PC-3 (cell line): ENCODE measurements around the gene ADGRE1. TPM values are rescaled to one million over a fixed set of nuclear protein-coding genes. Genes with fewer than 3 reads are reported as not detected.

Experiments used
- ATAC-seq: fragments of 200-7000 bp; cut with Tn5 transposase; 2 replicates; pipeline ENCODE4 v1.9.1; 2020; ENCODE audit warnings: mild to moderate bottlenecking, moderate library complexity
- BruUV-seq: library from RNA; stranded (reverse); fragments of 400-500 nt; replicated peaks from 2 replicates; lab custom pipeline; 2021; lab: Mats Ljungman, UMichigan
- CTCF ChIA-PET: fragments of 300-600 bp; sonication (Branson Sonifier 250); formaldehyde crosslinking; loops from one replicate; lab custom pipeline; 2022; ENCODE audit warnings: antibody characterized with exemption; lab: Charles Lee
- POLR2A ChIA-PET: fragments of 300-600 bp; sonication (Branson Sonifier 250); formaldehyde crosslinking; loops from one replicate; lab custom pipeline; 2022; ENCODE audit warnings: antibody characterized with exemption; ENCODE audit not compliant: unreplicated experiment; lab: Charles Lee
- DNase-seq: peaks from one replicate; pipeline ENCODE4 v3.0.0-alpha.2; 2015
- H2AFZ ChIP-seq: fragments of 300-600 bp; sonication (generic); 2 replicates; pipeline ENCODE4 v1.6.0; 2016; ENCODE audit warnings: antibody characterized with exemption, low read length
- H3F3A ChIP-seq: fragments of 300-600 bp; sonication (generic); one replicate; pipeline ENCODE4 v1.6.0; 2017; ENCODE audit warnings: antibody characterized with exemption, low read length, control low read depth, mild to moderate bottlenecking; ENCODE audit not compliant: unreplicated experiment
- H3K27ac ChIP-seq: fragments of 300-600 bp; sonication (generic); 2 replicates; pipeline ENCODE4 v1.5.1; 2016; ENCODE audit warnings: mild to moderate bottlenecking, low read length
- H3K27me3 ChIP-seq: fragments of 300-600 bp; sonication (generic); 2 replicates; pipeline ENCODE4 v1.6.1; 2016; ENCODE audit warnings: low read length, mixed read lengths
- H3K36me3 ChIP-seq: fragments of 300-600 bp; sonication (generic); 2 replicates; pipeline ENCODE4 v1.6.1; 2016; ENCODE audit warnings: low read depth, mixed run types, low read length, mixed read lengths
- H3K4me1 ChIP-seq: fragments of 300-600 bp; sonication (generic); 2 replicates; pipeline ENCODE4 v1.5.1; 2016; ENCODE audit warnings: low read length; ENCODE audit not compliant: insufficient read depth
- H3K4me2 ChIP-seq: fragments of 300-600 bp; sonication (generic); 2 replicates; pipeline ENCODE4 v1.6.0; 2016; ENCODE audit warnings: low read length
- H3K4me3 ChIP-seq: fragments of 300-600 bp; sonication (generic); 2 replicates; pipeline ENCODE4 v1.5.1; 2016; ENCODE audit warnings: mild to moderate bottlenecking, low read length, mixed read lengths
- H3K79me2 ChIP-seq: fragments of 300-600 bp; sonication (generic); 2 replicates; pipeline ENCODE4 v1.6.1; 2017; ENCODE audit warnings: low read length, mixed read lengths
- H3K9ac ChIP-seq: fragments of 300-600 bp; sonication (generic); 2 replicates; pipeline ENCODE4 v1.6.0; 2016; ENCODE audit warnings: mild to moderate bottlenecking, low read length
- H3K9me2 ChIP-seq: fragments of 300-600 bp; sonication (generic); replicated peaks from 2 replicates; pipeline ENCODE4 v1.6.1; 2016; ENCODE audit warnings: mixed run types, low read length, mixed read lengths
- H3K9me3 ChIP-seq: fragments of 300-600 bp; sonication (generic); 2 replicates; pipeline ENCODE4 v1.6.1; 2016; ENCODE audit warnings: low read length, mixed read lengths
- H4K20me1 ChIP-seq: fragments of 300-600 bp; sonication (generic); 2 replicates; pipeline ENCODE4 v1.6.1; 2016; ENCODE audit warnings: low read length, mixed read lengths
- EZH2 ChIP-seq: fragments of 300-600 bp; sonication (generic); IDR thresholded peaks from one replicate; pipeline ENCODE4 v1.6.1; 2017; ENCODE audit warnings: antibody characterized with exemption, mild to moderate bottlenecking, low read length; ENCODE audit not compliant: unreplicated experiment
- EZH2phosphoT487 ChIP-seq: fragments of 300-600 bp; sonication (generic); IDR thresholded peaks from 2 replicates; pipeline ENCODE4 v1.6.1; 2018; ENCODE audit warnings: mild to moderate bottlenecking, antibody characterized with exemption, low read length, borderline replicate concordance
- intact Hi-C: fragments of 100-400 bp; cut with micrococcal nuclease; formaldehyde crosslinking; loops from 2 replicates; pipeline ENCODE4 v1.9.0; 2023
- total RNA-seq: library from RNA; depleted of rRNA; stranded (reverse); fragments of >200 nt; gene quantifications from 2 replicates; pipeline ENCODE4 v1.2.3, GENCODE V29; 2014
- TF ChIP-seq, protein P1 (sequence below): fragments of 300-600 bp; sonication (generic); conservative IDR thresholded peaks from 2 replicates; pipeline ENCODE4 v1.5.1; 2017; ENCODE audit warnings: antibody characterized with exemption, low read depth, mild to moderate bottlenecking, low read length

The ADGRE1 gene
- total RNA-seq, 1 experiment from 2014 or later, result not detected

DNA sequence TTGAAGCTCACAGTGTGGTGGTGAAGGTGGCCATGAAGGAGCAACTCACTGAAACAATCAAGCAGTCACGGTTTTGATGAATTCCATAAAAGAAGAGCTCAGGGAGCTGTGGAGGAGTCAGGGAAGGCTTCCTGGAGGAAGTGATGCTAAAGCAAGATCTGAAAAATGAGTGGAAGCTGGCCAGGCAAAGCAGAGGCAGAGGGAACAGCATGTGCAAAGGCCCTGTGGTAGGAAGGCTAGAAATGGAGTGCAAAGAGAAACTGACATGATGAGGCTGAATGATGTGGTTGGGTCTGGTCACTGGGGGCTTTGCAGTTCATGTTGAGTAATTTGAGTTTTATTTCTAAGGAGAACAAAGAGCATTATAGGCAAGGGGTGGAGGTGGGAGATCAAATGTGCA, 6.9 kb downstream of the ADGRE1 start:
- Histone ChIP-seq H3K79me2 (no peaks in the 10 kb centered on the region), H3K4me3 (no peak overlapping the region), H3K27me3 (peaks cover 54% of the 10 kb centered on the region), H3K4me1 (no peaks in the 10 kb centered on the region), H3K36me3 (no peaks in the 10 kb centered on the region), H4K20me1 (no peaks in the 10 kb centered on the region), H3K27ac (no peak overlapping the region), H3K9me3 (no peaks in the 10 kb centered on the region), H2AFZ (no peak overlapping the region), H3K9me2 (no peaks in the 10 kb centered on the region), H3F3A (no peaks in the 10 kb centered on the region), H3K9ac (no peak overlapping the region), H3K4me2 (no peak overlapping the region)
- ATAC-seq, result no peak
- no TSS peak for BruUV-seq
- ChIA-PET CTCF (no interaction called here), POLR2A (no interaction called here)
- TF ChIP-seq, protein P1, sequence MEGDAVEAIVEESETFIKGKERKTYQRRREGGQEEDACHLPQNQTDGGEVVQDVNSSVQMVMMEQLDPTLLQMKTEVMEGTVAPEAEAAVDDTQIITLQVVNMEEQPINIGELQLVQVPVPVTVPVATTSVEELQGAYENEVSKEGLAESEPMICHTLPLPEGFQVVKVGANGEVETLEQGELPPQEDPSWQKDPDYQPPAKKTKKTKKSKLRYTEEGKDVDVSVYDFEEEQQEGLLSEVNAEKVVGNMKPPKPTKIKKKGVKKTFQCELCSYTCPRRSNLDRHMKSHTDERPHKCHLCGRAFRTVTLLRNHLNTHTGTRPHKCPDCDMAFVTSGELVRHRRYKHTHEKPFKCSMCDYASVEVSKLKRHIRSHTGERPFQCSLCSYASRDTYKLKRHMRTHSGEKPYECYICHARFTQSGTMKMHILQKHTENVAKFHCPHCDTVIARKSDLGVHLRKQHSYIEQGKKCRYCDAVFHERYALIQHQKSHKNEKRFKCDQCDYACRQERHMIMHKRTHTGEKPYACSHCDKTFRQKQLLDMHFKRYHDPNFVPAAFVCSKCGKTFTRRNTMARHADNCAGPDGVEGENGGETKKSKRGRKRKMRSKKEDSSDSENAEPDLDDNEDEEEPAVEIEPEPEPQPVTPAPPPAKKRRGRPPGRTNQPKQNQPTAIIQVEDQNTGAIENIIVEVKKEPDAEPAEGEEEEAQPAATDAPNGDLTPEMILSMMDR, result no peak
- TF ChIP-seq EZH2phosphoT487 (no peak), EZH2 (no peak)
- intact Hi-C loops, result no loop called here
- DNase-seq, result no peak

DNA sequence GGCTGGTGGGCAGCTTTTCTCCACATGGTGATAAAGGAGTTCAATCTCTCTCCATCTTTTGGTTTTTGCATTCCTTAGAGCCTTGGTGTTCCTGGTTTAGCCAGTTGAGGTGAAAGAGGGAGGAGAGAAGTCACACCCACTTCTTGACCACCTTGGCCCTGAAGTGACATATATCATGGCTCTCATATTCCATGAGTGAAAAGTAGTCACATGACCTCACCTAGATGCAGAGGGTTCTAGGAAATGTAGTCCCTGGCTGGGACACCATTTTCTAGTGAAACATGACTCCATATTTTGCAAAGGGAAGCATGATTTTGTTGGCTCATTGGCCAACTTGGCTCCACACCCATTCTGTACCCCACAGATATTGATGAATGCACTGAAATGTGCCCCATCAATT, 16.1 kb downstream of the ADGRE1 start:
- ATAC-seq (no peak), DNase-seq (no peak)
- Histone ChIP-seq H3K27ac (no peak overlapping the region), H3K27me3 (peaks cover 24% of the 10 kb centered on the region; the same call in 1 of the 2 replicates), H2AFZ (no peak overlapping the region), H3K4me1 (no peaks in the 10 kb centered on the region), H3K4me2 (no peak overlapping the region), H3K79me2 (no peaks in the 10 kb centered on the region), H3K9ac (no peak overlapping the region), H3K4me3 (no peak overlapping the region), H3K9me3 (peaks cover 27% of the 10 kb centered on the region; the same call in 1 of the 2 replicates), H3F3A (no peaks in the 10 kb centered on the region), H3K9me2 (no peaks in the 10 kb centered on the region), H3K36me3 (no peaks in the 10 kb centered on the region), H4K20me1 (no peaks in the 10 kb centered on the region)
- BruUV-seq, result no TSS peak
- TF ChIP-seq, protein P1, result no peak
- TF ChIP-seq EZH2 (no peak), EZH2phosphoT487 (no peak)
- POLR2A ChIA-PET, result no interaction called here
- CTCF ChIA-PET, result no interaction called here
- intact Hi-C loops, result no loop called here

DNA sequence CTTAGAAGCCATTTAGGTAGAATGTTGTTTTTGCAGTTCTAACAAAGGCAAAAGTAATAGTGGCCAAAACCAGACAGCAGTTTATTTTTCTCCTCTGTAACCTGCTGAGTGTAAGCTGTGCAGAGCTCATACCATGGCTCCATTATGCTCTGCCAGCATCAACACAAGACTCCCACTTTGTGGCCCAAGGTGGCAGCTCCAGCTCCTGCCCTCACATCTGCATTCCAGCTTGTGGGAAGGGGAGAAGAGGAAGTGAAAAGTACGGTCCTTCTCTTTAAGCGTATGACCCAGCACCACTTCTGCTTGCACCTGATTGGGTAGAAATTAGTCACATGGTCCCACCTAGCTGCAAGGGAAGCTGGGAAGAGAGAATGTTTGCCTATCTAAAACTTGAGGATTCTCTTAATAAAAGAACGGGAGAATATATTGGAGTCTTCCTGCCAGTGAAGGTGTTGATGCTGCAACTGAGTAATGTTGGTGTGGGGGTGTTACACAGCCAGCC, 19.2 kb downstream of the ADGRE1 start:
- H3K36me3 ChIP-seq, result no peaks in the 10 kb centered on the region
- no peak for ATAC-seq
- intact Hi-C loops, result no loop called here
- no peak for DNase-seq
- POLR2A ChIA-PET, result no interaction called here
- no peak overlapping the region for H3K4me3 ChIP-seq
- no peaks in the 10 kb centered on the region for H3F3A ChIP-seq
- no TSS peak for BruUV-seq
- H2AFZ ChIP-seq, result no peak overlapping the region
- no peak overlapping the region for H3K27ac ChIP-seq
- no peak overlapping the region for H3K4me2 ChIP-seq
- TF ChIP-seq EZH2phosphoT487 (no peak), EZH2 (no peak)
- TF ChIP-seq, protein P1, result no peak
- peaks cover 21% of the 10 kb centered on the region; the same call in 1 of the 2 replicates for H3K27me3 ChIP-seq
- H3K9ac ChIP-seq, result no peak overlapping the region
- peaks cover 20% of the 10 kb centered on the region; the same call in 1 of the 2 replicates for H3K9me3 ChIP-seq
- H3K79me2 ChIP-seq, result no peaks in the 10 kb centered on the region
- no peaks in the 10 kb centered on the region for H4K20me1 ChIP-seq
- CTCF ChIA-PET, result no interaction called here
- no peaks in the 10 kb centered on the region for H3K4me1 ChIP-seq
- H3K9me2 ChIP-seq, result no peaks in the 10 kb centered on the region
